BE2C (cell line): ENCODE measurements around the gene MAGEA9B.
"Not testable (repeated sequence)": the region's sequence is repeated elsewhere in the genome, so short reads cannot be mapped to it uniquely, and the experiment has no call there.

Source experiments
- DNase-seq: peaks from one replicate; pipeline ENCODE4 v3.0.0-alpha.2; 2020
- H3K27me3 ChIP-seq: fragments of 250-450 bp; sonication (Bioruptor Pico); 2 replicates; pipeline ENCODE4 v1.5.1; 2020; ENCODE audit warnings: mild to moderate bottlenecking
- H3K36me3 ChIP-seq: fragments of 250-450 bp; sonication (Bioruptor Pico); 2 replicates; pipeline ENCODE4 v1.5.1; 2020; ENCODE audit warnings: mild to moderate bottlenecking
- H3K4me1 ChIP-seq: fragments of 250-450 bp; sonication (Bioruptor Pico); 2 replicates; pipeline ENCODE4 v1.5.1; 2020
- H3K4me3 ChIP-seq: 2 replicates; pipeline ENCODE4 v1.5.1; 2011; ENCODE audit warnings: low read depth, low read length
- H3K9me3 ChIP-seq: fragments of 250-450 bp; sonication (Bioruptor Pico); 2 replicates; pipeline ENCODE4 v1.5.1; 2020
- CTCF ChIP-seq: IDR thresholded peaks from 2 replicates; pipeline ENCODE4 v1.5.1; 2012; ENCODE audit warnings: mild to moderate bottlenecking, low read depth, low read length

Gene MAGEA9B

GRCh38 chrX:149567621-149568417, 19.4 kb downstream of the MAGEA9B start:
- Histone ChIP-seq H3K4me3 (no peak overlapping the region), H3K36me3 (no peaks in the 10 kb centered on the region), H3K9me3 (no peaks in the 10 kb centered on the region), H3K27me3 (no peaks in the 10 kb centered on the region), H3K4me1 (no peaks in the 10 kb centered on the region)
- TF ChIP-seq CTCF, result no peak
- no peak for DNase-seq

GRCh38 chrX:149563359-149563758, 23.9 kb downstream of the MAGEA9B start:
- H3K36me3 ChIP-seq, result no peaks in the 10 kb centered on the region
- H3K4me1 ChIP-seq, result no peaks in the 10 kb centered on the region
- H3K27me3 ChIP-seq, result no peaks in the 10 kb centered on the region
- no peaks in the 10 kb centered on the region for H3K9me3 ChIP-seq
- H3K4me3 ChIP-seq, result no peak overlapping the region
- no peak for DNase-seq
- no peak for TF ChIP-seq CTCF

- not testable (repeated sequence) for H3K4me3 ChIP-seq, H3K4me1 ChIP-seq, H3K27me3 ChIP-seq, H3K36me3 ChIP-seq, DNase-seq, H3K9me3 ChIP-seq
Measured at GRCh38 chrX:149555251-149555650, 32.0 kb downstream of the MAGEA9B start.

- not testable (repeated sequence) for DNase-seq, H3K4me3 ChIP-seq, H3K9me3 ChIP-seq, H3K4me1 ChIP-seq, H3K27me3 ChIP-seq, H3K36me3 ChIP-seq
Measured at GRCh38 chrX:149551939-149552248, 35.4 kb downstream of the MAGEA9B start.

GRCh38 chrX:149551245-149551938, 35.9 kb downstream of the MAGEA9B start:
- H3K4me3 ChIP-seq, H3K36me3 ChIP-seq: not testable (repeated sequence)

GRCh38 chrX:149550454-149550853, 36.8 kb downstream of the MAGEA9B start:
- not testable (repeated sequence) for DNase-seq, H3K4me1 ChIP-seq, H3K36me3 ChIP-seq, H3K27me3 ChIP-seq, H3K4me3 ChIP-seq, H3K9me3 ChIP-seq

More at GRCh38 chrX:149551245-149551938, 35.9 kb downstream of the MAGEA9B start:
- H3K27me3 ChIP-seq, H3K4me1 ChIP-seq, H3K9me3 ChIP-seq, DNase-seq: not testable (repeated sequence)

GRCh38 chrX:149549701-149550100, 37.6 kb downstream of the MAGEA9B start, which contains the start of gene HSFX3:
TSS of gene HSFX3 (minus strand) at chrX:149549924. CDS start at chrX:149549852, 72 bp downstream.
- H3K27me3 ChIP-seq, H3K4me3 ChIP-seq, H3K9me3 ChIP-seq, DNase-seq, H3K4me1 ChIP-seq, H3K36me3 ChIP-seq: not testable (repeated sequence)

GRCh38 chrX:149547782-149548181, 39.5 kb downstream of the MAGEA9B start:
- H3K4me3 ChIP-seq, H3K27me3 ChIP-seq, DNase-seq, H3K4me1 ChIP-seq, H3K9me3 ChIP-seq, H3K36me3 ChIP-seq: not testable (repeated sequence)

- not testable (repeated sequence) for H3K9me3 ChIP-seq, H3K27me3 ChIP-seq, H3K4me1 ChIP-seq, DNase-seq, H3K36me3 ChIP-seq, H3K4me3 ChIP-seq
Measured at GRCh38 chrX:149546962-149547361, 40.3 kb downstream of the MAGEA9B start.
